GM21737 (cell line): ENCODE results near the gene ESRRB.
"Not testable (repeated sequence)": the region's sequence is repeated elsewhere in the genome, so short reads cannot be mapped to it uniquely, and the experiment has no call there.

Experiments
- ATAC-seq: cut with Tn5 transposase; IDR thresholded peaks from one replicate; pipeline ENCODE4 v1.9.1; 2021; ENCODE audit warnings: mild to moderate bottlenecking, moderate library complexity; ENCODE audit not compliant: unreplicated experiment

ESRRB gene

DNA sequence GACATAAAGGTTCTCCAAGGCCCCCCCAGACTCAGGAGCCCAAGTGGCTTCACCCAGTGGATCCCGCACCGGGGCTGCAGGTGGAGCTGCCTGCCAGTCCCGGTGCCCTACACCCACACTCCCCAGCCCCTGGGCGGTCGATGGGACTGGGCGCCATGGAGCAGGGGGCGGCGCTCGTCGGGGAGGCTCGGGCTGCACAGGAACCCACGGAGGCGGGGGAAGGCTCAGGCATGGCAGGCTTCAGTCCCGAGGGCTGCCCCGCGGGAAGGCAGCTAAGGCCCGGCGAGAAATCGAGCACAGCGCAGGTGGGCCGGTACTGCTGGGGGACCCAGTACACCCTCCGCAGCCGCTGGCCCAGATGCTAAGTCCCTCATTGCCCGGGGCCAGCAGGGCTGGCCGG, 160.7 kb downstream of the ESRRB start:
- ATAC-seq: not testable (repeated sequence)

DNA sequence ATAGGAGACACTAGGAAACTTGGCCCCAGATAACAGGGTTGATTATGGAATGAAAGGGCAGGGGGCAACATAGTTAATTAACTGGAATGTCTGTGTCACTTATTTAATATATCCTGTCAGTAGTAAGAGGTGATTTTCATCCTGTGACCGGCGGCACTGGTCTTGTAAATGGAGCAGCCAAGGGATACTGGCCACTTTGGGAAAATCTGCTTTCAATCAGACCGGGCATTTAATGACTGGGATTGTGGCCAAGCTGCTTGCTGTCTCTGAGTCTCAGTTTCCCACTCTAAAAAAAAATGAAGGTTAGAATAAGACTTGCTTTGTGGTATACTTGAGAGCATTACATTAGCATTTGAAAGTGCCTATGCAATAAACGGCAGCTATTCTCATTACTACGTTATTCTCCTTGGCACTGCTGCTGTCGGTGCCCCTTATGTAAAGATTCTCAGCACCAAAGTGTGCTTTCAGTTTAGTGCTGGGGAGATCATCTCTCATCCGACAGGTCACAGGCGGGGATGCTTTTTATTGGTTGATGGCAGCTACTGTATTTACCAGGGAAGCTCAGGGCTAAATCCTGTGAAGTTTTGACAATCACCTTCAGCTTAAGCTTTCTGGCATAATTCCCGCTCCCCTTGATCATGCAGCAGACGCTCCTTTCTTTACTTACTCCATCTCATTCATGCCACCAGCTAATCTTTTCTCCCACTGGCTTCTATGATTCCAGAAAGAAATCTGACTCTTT, 162.1 kb downstream of the ESRRB start:
- ATAC-seq: no peak

DNA sequence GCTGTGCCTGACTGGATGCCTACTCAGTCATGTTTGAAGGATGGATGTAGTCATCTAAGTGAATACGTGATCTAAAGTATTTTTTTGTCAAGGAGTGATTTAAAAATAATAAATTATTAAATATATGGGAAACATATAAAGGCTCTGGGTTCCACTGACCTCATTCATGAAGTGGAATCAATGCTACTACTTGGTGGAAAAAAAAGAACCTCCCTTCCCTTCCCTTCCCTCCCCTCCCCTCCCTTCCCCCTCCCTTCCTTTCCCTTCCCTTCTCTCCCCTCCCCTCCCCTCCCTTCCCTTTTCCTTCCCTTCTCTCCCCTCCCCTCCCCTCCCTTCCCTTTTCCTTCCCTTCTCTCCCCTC, 162.7 kb downstream of the ESRRB start:
- no peak for ATAC-seq

DNA sequence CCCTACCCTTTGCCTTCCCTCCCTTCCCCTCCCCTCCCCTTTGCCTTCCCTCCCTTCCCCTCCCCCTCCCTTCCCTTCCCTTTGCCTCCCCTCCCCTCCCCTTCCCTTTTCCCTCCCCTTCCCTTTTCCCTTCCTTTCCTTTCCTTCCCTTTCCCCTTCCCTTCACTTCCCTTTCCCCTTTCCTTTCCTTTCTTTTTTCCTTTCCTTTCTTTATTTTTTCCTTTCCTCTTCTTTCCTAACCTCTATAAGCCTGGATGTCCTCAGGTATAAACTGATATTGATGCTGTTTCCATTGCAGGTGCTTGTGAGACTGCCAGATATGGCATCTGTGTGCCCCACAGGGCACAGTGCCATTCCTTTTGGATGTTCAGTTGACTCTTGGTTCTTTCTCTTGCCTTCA, 163.2 kb downstream of the ESRRB start:
- ATAC-seq: no peak

DNA sequence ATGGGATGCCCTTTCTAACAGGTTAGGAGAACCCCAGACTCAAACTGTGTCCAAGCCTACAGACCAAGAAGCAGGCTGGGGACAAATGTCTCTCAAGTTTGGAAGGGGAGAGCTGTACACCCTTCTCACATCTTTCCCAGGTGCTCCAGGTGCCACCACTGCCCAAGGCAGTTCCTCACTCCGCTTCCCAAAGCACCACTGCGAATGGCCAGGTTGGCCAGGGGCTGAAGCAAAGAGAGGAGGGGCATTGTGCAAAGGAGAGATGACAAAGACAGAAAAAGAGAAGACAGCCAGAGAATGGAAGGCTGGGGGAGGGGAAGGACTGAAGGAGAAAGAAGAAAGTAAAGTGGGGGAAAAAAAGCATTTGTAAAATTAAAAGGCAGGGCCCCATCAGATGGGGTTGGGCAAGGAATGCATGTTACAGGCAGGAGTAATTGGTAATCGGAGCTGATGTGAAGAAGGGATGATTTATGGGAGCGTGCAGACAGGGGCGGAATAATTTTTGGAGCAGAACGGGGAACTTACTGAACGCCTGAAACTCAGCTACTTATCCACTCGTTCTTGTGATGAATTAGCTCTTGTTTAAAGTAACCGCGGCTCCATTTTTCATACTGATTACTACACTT, 165.8 kb downstream of the ESRRB start:
- no peak for ATAC-seq

DNA sequence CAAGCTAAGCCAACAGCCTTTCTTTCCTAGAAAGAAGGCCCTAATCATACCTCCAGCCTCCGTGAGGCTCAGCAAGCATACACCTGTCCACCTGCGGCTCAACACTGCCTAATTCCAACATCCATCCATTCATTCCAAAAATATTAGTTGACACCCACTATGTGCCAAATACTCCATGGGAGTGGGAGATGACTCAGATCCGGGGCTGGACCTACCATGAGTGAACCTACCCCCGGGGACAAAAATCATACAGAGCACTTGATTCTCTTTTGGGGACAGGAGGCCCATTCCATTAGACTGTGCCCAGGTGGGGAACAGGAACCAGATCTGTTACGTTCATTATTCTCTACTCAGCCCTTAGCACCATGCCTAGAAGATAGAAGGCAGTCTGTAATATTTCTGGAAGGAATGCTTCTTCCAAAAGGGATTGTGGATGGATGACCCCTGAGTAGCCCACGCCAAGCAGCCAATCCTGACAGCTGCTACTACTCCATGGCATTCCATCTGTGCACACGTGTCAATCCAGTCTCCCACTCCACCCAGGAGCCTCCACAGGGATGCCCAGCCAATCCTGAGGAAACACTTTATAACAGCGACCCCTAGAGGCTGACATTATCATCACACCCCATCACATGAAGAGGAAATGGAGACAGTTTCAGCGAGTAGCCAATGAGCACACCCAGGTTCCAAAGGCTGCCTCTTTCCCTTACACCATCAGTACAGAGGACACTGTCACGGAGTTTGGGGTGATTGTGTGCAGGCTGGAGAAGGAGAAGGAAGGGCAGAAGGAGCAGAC, 170.7 kb downstream of the ESRRB start:
- ATAC-seq: no peak

DNA sequence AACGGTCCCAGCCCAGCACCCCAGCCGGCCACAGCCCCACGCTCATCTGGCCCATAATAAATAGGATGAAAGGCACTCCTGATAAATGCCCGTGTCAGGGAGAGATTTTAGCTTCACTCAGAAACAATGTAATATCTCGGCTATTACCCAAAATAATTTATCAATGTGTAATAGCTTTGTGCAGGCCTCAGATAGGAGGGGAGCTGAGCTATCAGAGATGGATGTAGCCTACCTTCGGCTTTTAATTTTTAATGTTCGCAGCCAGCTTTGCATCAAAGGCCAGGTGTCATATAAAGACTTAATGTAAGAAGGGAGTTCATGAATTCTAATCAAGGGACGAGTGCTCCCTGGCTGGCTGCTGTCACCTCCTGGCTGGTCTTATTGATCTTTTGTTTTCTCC, 171.9 kb downstream of the ESRRB start:
- no peak for ATAC-seq

DNA sequence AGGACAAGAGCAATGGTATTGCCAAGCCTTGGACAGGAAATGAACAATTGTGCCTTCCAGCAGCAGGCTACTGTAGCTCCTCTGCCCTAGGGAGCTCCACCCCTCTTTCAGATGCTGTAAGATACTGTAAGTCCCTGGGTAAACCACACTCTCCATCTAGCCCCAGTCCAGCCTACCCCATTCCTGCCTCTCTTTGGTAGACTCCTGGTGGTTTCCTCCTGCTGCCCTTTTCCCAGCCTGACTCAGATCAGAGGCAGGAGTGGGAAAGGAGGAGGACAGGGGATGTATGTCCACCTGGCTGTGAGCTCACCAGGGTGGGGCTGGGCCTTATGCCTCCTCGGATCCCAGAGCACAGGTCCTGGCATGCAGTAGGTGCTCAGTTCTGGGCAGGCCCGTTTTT, 174.6 kb downstream of the ESRRB start:
- ATAC-seq: no peak

DNA sequence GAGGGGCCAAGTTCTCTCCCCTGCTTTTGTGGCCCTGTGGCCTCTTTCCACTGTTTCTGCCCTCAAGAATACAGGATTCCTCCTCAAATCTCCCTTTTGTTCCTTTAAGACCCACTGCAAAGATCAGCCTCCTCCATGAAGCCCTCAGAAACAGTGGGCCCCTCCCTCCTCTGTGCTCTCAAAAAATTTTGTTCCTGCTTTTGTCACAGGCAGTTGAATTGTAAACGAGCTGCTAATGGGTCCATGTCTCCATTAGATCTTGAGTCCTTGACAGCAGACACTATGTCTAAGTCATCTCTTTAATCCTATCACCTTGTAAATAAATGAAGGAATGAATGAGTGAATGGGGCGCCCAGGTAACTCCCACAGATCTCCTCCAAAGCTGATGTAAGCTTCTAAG, 175.2 kb downstream of the ESRRB start:
- ATAC-seq: no peak
